ENCODE measurements around the gene EDNRA. TPM values are rescaled to one million over a fixed set of nuclear protein-coding genes. Genes with fewer than 3 reads are reported as not detected.

The EDNRA gene
- total RNA-seq, 1 experiment from 2014 or later: 0.73 TPM

- no peak for DNase-seq
- no peaks in the 10 kb centered on the region for H3K4me1 ChIP-seq
- intact Hi-C loops (cut with micrococcal nuclease; ENCODE audit: unreplicated experiment): no loop called here
- TF ChIP-seq CTCF (IDR thresholded peaks at IDR 0.05; ENCODE audit: insufficient read depth in 1 of 2, low read depth in 1 of 2, low read length in 1 of 2, severe bottlenecking in 1 of 2, unreplicated experiment in 1 of 2): no peak
- CTCF ChIA-PET: no interaction called here
- POLR2A ChIA-PET: no interaction called here
- no TSS peak for BruUV-seq (replicated peaks)
- no peaks in the 10 kb centered on the region for H3K4me1 Mint-ChIP-seq (ENCODE audit: low read depth, unreplicated experiment)
- no peak overlapping the region for H3K4me3 Mint-ChIP-seq (ENCODE audit: unreplicated experiment)
- no peaks in the 10 kb centered on the region for H3K9me3 ChIP-seq
- no peaks in the 10 kb centered on the region for H3K36me3 Mint-ChIP-seq (ENCODE audit: insufficient read depth, unreplicated experiment)
- no peak overlapping the region for H3K4me3 ChIP-seq (ENCODE audit: low read depth, low read length)
- H3K36me3 ChIP-seq (ENCODE audit: control insufficient read depth, insufficient read depth, low read length): no peaks in the 10 kb centered on the region
- H3K9me3 Mint-ChIP-seq (ENCODE audit: unreplicated experiment): no peaks in the 10 kb centered on the region
- no peak overlapping the region for H3K27ac Mint-ChIP-seq (ENCODE audit: unreplicated experiment)
- peaks cover 10% of the 10 kb centered on the region for H3K27me3 Mint-ChIP-seq (ENCODE audit: insufficient read depth, unreplicated experiment)
- H3K27me3 ChIP-seq (replicated peaks; ENCODE audit: control insufficient read depth, insufficient read depth, low read length): no peaks in the 10 kb centered on the region
These were observed 10.2 kb downstream of the EDNRA start for GRCh38 chr4:147491086-147491485.

GRCh38 chr4:147492306-147492705, 11.4 kb downstream of the EDNRA start:
- Mint-ChIP-seq H3K9me3 (ENCODE audit: unreplicated experiment) (no peaks in the 10 kb centered on the region), H3K27ac (ENCODE audit: unreplicated experiment) (no peak overlapping the region), H3K4me1 (ENCODE audit: low read depth, unreplicated experiment) (no peaks in the 10 kb centered on the region), H3K36me3 (ENCODE audit: insufficient read depth, unreplicated experiment) (no peaks in the 10 kb centered on the region), H3K4me3 (ENCODE audit: unreplicated experiment) (no peak overlapping the region), H3K27me3 (ENCODE audit: insufficient read depth, unreplicated experiment) (peaks cover 10% of the 10 kb centered on the region)
- Histone ChIP-seq H3K4me1 (no peaks in the 10 kb centered on the region), H3K27me3 (replicated peaks; ENCODE audit: control insufficient read depth, insufficient read depth, low read length) (no peaks in the 10 kb centered on the region), H3K9me3 (no peaks in the 10 kb centered on the region), H3K36me3 (ENCODE audit: control insufficient read depth, insufficient read depth, low read length) (no peaks in the 10 kb centered on the region), H3K4me3 (ENCODE audit: low read depth, low read length) (no peak overlapping the region)
- intact Hi-C loops (cut with micrococcal nuclease; ENCODE audit: unreplicated experiment): no loop called here
- ChIA-PET POLR2A (no interaction called here), CTCF (no interaction called here)
- no peak for TF ChIP-seq CTCF (IDR thresholded peaks at IDR 0.05; ENCODE audit: insufficient read depth in 1 of 2, low read depth in 1 of 2, low read length in 1 of 2, severe bottlenecking in 1 of 2, unreplicated experiment in 1 of 2)
- no TSS peak for BruUV-seq (replicated peaks)
- no peak for DNase-seq

GRCh38 chr4:147492761-147493160, 11.9 kb downstream of the EDNRA start:
- H3K4me1 Mint-ChIP-seq (ENCODE audit: low read depth, unreplicated experiment): no peaks in the 10 kb centered on the region
- BruUV-seq (replicated peaks): no TSS peak
- intact Hi-C loops (cut with micrococcal nuclease; ENCODE audit: unreplicated experiment): no loop called here

More at GRCh38 chr4:147492761-147493160, 11.9 kb downstream of the EDNRA start:
- Mint-ChIP-seq H3K4me3 (ENCODE audit: unreplicated experiment) (no peak overlapping the region), H3K27me3 (ENCODE audit: insufficient read depth, unreplicated experiment) (peaks cover 10% of the 10 kb centered on the region), H3K36me3 (ENCODE audit: insufficient read depth, unreplicated experiment) (no peaks in the 10 kb centered on the region), H3K27ac (ENCODE audit: unreplicated experiment) (no peak overlapping the region), H3K9me3 (ENCODE audit: unreplicated experiment) (no peaks in the 10 kb centered on the region)
- no peaks in the 10 kb centered on the region for H3K9me3 ChIP-seq
- H3K36me3 ChIP-seq (ENCODE audit: control insufficient read depth, insufficient read depth, low read length): no peaks in the 10 kb centered on the region
- H3K4me3 ChIP-seq (ENCODE audit: low read depth, low read length): no peak overlapping the region
- H3K4me1 ChIP-seq: no peaks in the 10 kb centered on the region
- DNase-seq: no peak
- ChIA-PET POLR2A (no interaction called here), CTCF (no interaction called here)
- no peak for TF ChIP-seq CTCF (IDR thresholded peaks at IDR 0.05; ENCODE audit: insufficient read depth in 1 of 2, low read depth in 1 of 2, low read length in 1 of 2, severe bottlenecking in 1 of 2, unreplicated experiment in 1 of 2)
- H3K27me3 ChIP-seq (replicated peaks; ENCODE audit: control insufficient read depth, insufficient read depth, low read length): no peaks in the 10 kb centered on the region
